HG03442 (cell line): ENCODE measurements around the gene SDK1.

Source experiments
- ATAC-seq: cut with Tn5 transposase; IDR thresholded peaks from one replicate; pipeline ENCODE4 v1.9.1; 2021; ENCODE audit warnings: mild to moderate bottlenecking, moderate library complexity; ENCODE audit not compliant: unreplicated experiment

Gene SDK1

GRCh38 chr7:4110438-4110837, 809.4 kb downstream of the SDK1 start:
- ATAC-seq = no peak

GRCh38 chr7:4111166-4111565, 810.1 kb downstream of the SDK1 start:
- no peak for ATAC-seq

GRCh38 chr7:4113271-4113670, 812.2 kb downstream of the SDK1 start:
- no peak for ATAC-seq

GRCh38 chr7:4113976-4114375, 812.9 kb downstream of the SDK1 start:
- no peak for ATAC-seq

DNA sequence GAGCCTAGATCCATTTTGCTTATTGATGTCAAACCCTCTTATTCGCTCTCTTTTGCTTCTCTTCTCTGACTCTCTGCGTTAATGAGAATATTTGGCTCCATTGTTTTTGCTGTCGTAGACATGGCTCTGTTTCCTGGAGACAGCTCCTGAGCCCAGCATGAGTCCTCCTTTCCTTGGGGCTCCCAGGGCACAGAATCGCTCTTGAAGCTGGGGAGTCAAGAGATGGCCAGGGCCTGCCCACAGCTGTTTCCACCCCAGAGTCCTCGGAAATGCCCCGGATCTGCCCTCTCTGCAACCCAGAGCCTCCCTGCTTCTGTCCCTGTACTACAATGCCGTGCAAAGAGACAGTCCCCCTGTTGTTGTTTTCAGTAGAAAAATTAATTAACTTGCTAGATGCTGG, 814.4 kb downstream of the SDK1 start:
- no peak for ATAC-seq

DNA sequence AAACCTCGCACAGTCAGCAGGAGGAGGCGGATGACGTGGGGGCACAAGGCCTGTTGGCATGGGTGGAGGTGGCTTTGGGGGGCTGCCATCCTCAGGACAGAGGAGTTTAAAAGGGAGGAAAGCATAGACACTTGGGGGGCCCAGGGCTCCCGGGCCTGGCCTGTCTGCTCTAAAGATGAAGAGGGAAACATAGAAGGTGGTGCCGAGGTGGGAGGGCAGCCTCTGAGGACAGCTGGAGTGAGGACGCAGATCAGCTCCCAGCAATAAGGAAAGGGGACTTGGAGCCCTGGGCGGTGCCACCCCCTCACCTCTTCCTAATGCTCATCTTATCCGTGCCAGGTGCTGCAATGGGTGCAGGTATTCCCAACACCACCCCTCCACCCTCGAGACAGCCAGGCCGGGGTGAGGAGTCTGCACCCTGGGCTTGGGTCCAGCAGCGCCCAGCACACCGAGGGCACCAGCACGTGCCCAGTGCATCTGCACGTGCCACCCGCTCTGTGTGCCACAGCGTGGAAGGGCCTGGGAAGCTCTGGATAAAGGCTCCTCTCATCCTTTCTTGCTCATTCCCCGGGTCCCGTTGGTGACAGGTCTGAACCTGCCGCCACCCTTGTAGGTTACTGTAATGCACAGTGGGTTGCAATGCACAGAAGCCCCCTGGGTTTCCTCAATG, 815.0 kb downstream of the SDK1 start:
- no peak for ATAC-seq

DNA sequence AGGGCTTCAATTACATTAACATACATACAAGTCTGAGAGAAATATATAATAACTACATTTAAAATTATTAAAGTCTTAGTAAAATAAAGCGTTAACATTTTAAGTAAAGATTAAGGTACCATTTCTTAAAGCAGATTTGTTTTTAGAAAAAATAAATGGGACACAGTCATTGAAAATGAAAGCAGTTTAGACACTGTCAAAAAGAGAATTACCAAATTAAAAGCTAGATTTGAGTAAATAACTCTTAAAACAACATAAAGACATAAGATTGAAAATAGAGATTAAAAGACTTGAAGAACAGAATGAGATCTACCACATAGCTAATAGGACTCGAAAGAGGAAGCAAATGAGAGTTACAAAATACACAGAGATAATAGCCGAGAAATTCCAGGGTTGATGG, 818.8 kb downstream of the SDK1 start:
- no peak for ATAC-seq

- ATAC-seq = no peak
Measured at GRCh38 chr7:4123346-4123745, 822.3 kb downstream of the SDK1 start.

GRCh38 chr7:4123823-4124222, 822.8 kb downstream of the SDK1 start:
- ATAC-seq = no peak

DNA sequence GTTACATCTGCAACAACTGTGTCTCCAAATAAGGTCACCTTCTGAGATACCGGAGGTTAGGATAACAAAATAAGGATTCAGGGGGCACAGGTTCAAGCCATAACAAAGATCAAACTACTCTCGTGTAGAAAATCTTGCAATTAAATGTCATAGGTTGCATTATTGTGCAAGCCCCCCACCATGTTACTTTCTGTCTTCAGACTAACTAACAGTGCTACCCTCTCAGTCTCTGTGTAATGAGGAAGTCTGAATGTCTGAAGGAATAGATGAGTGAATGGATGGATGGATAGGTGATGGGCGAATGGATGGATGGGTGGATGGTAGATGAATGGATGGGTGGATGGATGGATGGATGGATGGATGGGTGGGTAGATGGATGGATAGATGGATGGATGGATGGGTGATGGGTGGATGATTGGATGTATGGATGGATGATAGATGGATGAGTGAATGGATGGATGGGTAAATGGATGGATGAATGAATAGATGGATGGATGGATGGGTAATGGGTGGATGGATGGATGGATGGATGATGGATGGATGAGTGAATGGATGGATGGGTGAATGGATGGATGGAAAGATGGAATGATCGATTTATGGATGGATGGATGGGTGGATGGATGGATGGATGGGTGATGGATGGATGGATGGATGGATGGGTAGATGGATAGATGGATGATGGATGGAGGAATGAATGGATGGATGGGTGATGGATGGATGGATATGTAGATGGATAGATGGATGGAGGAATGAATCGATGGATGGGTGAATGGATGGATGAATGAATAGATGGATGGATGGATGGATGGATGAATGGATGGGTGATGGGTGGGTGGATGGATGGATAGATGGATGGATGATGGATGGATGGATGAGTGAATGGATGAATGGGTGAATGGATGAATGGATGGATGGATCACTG, 823.8 kb downstream of the SDK1 start:
- no peak for ATAC-seq

DNA sequence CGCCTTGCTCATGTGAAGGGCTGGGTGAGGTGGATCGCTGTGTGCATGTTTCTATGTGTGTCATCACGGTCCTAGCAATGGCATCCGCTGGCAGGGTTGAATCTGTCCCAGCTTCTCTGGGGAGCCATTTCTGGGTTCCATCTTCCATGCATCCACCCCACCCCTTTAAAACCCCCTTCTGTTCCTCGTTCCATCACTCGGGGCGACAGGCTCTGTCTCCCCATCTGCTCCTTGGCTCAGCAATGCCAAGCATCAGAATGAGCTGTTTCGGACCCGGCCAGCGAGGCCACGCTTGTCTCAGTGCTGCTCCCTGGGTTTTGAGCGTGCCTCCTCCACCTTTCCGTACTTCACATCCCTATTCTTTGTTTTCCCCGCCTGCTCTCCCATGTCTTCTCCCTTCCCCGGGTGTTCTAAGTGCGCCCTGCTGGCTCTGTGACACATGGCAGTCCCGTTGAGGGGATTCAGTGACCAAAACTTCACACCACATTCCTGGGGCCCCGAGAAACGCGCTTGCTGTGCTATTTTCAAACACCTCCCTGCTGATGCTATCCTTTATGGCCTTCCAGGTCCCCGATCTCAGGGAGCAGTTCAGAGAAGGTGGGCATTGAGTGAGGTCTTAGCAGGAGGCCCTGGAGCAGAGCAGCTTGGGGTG, 827.0 kb downstream of the SDK1 start:
- ATAC-seq = no peak

DNA sequence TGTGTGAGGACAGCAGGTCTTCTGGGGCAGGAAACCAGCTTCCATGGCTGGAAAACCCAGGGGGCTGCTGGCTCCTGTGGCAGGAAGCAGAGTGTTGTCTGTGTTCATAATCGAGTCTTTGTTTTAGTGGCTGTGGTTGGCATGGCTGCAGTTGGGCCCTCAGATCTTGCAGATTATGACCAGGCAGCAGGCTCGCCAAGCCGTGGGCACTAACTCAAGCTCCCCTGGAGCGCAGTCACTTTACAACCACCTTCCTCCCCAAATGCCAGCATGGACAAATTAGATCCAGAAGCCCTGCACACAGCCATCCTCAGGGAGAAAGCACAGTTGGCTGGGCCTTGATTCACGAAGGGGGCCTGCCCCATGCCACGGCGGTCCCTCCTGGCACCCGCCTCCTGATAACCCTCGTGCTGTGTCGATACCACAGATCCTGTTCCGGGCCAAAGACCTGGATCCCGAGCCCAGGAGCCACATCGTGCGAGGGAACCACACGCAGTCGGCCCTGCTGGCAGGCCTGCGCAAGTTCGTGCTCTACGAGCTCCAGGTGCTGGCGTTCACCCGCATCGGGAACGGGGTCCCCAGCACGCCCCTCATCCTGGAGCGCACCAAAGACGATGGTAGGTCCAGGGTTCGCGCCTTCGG, 828.5 kb downstream of the SDK1 start:
- ATAC-seq = no peak

DNA sequence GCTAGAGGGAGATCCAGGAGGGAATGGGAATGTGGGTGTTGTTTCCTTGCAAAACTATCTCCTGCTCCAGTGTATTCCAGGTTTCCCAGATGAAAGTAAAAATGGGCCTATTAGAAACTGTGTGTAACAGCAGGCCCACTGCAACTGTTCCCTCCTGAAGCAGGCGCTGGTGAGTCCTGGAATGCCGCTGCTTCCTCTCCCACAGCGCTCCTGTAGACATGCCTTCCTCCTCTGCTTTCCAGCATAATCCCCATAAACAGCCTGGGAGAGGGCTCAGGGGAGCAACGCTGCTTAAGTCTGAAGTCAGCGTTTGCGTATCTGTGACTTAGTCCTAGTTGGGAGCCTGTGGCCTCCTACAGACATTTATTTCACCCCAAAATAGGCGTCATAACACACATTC, 830.0 kb downstream of the SDK1 start:
- ATAC-seq = no peak

DNA sequence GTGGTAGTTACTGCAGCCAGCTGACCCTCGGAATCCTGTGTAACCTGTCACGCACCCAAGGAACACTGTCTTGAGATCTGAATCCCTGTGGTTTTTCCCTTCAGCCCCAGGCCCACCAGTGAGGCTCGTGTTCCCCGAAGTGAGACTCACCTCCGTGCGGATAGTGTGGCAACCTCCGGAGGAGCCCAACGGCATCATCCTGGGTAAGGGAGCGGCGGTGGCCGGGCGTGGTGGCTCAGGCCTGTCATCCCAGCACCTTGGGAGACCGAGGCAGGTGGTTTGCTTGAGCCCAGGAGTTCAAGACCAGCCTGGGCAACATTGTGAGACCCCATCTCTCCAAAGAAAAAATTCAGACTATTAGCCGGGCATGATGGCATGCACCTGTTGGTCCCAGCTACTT, 831.2 kb downstream of the SDK1 start:
- ATAC-seq = no peak

DNA sequence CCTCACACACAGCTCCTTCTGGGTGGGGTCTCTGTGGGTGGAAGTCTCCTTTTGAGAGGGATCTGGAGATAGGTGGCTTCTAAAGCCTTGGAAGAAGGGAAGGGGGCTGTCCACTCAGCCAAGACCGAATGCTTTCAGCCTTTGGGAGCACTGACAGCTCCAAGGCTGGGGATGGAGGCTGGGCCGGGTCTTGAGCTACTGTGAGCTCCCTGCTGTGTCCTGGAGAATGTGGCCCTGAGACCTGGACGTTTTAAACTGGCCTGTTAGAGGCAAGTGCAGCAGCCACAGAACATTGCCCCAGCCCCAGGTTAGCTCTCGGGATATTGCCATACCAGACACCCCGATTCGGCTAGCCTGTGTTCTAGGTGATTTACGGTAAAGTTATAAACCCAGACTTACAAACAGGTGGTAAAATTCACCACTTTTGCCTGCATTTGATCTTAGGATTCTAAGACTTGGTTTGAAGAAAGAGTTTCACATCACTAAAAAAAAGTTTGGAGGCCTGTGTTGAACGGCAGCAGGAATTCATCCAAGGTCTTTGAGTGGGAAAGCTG, 832.5 kb downstream of the SDK1 start:
- no peak for ATAC-seq

- no peak for ATAC-seq
Measured at GRCh38 chr7:4134204-4134603, 833.2 kb downstream of the SDK1 start.

DNA sequence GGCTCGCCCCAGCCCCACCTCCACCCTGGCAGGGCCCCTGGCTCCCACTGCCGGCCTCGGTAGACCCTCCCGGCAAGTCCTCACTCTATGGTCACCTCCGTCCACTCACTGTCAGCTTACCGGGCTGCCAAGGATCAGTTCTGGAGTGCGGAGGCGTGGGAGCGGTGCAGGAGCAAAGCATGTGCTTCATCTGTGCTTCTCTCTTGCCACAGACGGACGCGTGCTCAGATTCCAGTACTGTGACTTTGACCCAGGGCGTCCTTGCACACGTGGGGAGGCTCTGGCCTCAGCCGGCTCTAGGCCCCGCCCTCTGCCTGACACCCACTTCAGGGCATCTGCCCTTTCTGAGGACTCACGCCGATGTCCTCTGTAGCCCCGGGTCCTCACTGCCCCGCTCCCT, 833.6 kb downstream of the SDK1 start:
- ATAC-seq = no peak

DNA sequence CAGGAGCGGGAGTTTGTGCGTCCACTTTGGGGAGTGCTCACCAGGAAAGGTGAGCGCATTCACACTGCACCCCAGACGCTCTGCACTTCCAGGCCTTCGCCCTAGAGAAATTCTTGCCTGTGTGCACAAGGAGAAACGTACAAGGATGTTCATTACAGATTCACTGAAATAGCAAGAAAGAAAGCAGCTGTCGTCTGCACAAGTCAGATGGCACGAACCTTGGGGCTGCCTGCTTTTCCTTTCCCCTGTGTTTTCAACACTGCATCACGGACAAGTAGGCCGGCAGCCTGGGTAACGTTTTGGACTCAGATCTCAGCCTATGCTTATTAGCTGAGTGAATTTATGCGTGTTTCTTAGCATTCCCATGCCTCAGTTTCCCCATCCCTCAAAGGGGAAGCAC, 834.2 kb downstream of the SDK1 start:
- ATAC-seq = no peak

GRCh38 chr7:4136036-4136435, 835.0 kb downstream of the SDK1 start:
- no peak for ATAC-seq

GRCh38 chr7:4136501-4137110, 835.6 kb downstream of the SDK1 start:
- ATAC-seq = no peak

DNA sequence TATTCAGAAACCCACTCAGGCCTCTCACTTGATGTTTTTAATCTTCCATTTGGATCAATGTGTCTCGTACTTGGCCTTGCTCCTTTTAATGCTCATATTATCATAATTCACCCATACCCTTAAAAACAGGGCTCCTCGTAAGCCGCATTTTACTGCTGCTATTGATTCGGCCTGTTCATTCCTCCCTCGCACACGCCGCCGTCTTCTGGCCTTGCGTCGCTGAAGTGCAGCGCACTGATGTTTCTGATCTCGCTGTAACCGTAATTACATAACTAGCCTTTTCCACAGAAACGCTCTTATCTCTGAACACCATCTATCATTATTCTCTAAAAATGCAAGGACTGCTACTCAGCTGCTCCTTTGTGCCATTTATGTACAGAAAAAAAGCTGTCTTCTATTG, 836.5 kb downstream of the SDK1 start:
- ATAC-seq = no peak
